Erythroblast (primary cell): ENCODE measurements around the gene MUCL3.

ENCODE experiments used
- GATA1 ChIP-seq: IDR thresholded peaks from 2 replicates; pipeline ENCODE4 v1.6.1; 2011; ENCODE audit warnings: low read depth, mild to moderate bottlenecking, control low read depth, low read length, moderate library complexity
- POLR2A ChIP-seq: IDR thresholded peaks from 2 replicates; pipeline ENCODE4 v1.6.1; 2011; ENCODE audit warnings: mild to moderate bottlenecking, low read length

DNA sequence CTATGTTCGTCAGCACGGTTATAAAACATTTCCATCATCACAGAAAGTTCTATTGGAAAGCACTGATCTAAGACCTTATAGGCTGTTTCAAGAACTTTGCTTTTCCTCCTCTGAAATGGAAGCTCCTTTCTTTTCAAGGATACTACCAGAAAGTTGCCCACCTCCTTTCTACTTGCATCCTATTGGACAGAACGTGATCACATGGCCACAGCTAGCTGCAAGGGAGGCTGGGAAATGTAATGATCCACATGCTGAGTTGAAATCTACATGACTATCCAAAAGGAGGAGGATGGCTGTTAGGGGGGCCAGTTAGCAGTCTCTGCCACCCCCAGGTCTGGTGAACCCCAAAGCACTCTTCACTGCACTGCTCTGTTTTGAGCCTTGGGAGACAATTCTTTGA is 12.1 kb upstream of the MUCL3 start:
- no peak for TF ChIP-seq POLR2A
- no peak for TF ChIP-seq GATA1
